Activated CD8-positive, alpha-beta memory T cell treated with anti-CD3 and anti-CD28 coated beads, Interleukin-2, amount 50 U/mL, for 24 hours (primary cell): ENCODE results near the gene SUMF1.

Experiments
- DNase-seq: peaks from one replicate; pipeline ENCODE4 v3.0.0-alpha.2; 2020; ENCODE audit errors: extremely low read depth

SUMF1 gene

GRCh38 chr3:4497843-4498324 is 30.8 kb upstream of the SUMF1 start:
- DNase-seq, result no peak

GRCh38 chr3:4497005-4497692 is 30.1 kb upstream of the SUMF1 start:
- no peak for DNase-seq

- DNase-seq, result no peak
Observed at GRCh38 chr3:4496087-4496452, 29.0 kb upstream of the SUMF1 start.

- DNase-seq, result no peak
Observed at GRCh38 chr3:4495294-4496086, 28.4 kb upstream of the SUMF1 start.

- DNase-seq, result no peak
Observed at GRCh38 chr3:4494895-4495264, 27.8 kb upstream of the SUMF1 start.

GRCh38 chr3:4493941-4494894 is 27.1 kb upstream of the SUMF1 start:
- DNase-seq, result no peak

GRCh38 chr3:4493014-4493940 is 26.2 kb upstream of the SUMF1 start, which contains the start of gene ITPR1:
TSS of gene ITPR1 (plus strand) at chr3:4493348. CDS start at chr3:4516492, 23,144 bp downstream.
- DNase-seq, result peak; percentile 97

GRCh38 chr3:4492208-4493013 is 25.3 kb upstream of the SUMF1 start:
- no peak for DNase-seq

- DNase-seq, result no peak
Observed at GRCh38 chr3:4491855-4492207, 24.8 kb upstream of the SUMF1 start.

- no peak for DNase-seq
Observed at GRCh38 chr3:4478261-4478660, 11.2 kb upstream of the SUMF1 start.

GRCh38 chr3:4476496-4476895 is 9.4 kb upstream of the SUMF1 start:
- DNase-seq, result no peak

- no peak for DNase-seq
Observed at GRCh38 chr3:4475804-4476203, 8.7 kb upstream of the SUMF1 start.

- no peak for DNase-seq
Observed at GRCh38 chr3:4474683-4475490, 7.8 kb upstream of the SUMF1 start.

GRCh38 chr3:4472766-4473165 is 5.7 kb upstream of the SUMF1 start:
- no peak for DNase-seq

- DNase-seq, result no peak
Observed at GRCh38 chr3:4472312-4472711, 5.2 kb upstream of the SUMF1 start.

GRCh38 chr3:4471907-4472306 is 4.8 kb upstream of the SUMF1 start:
- DNase-seq, result no peak

GRCh38 chr3:4467522-4467867 is 426 bp upstream of the SUMF1 start:
- no peak for DNase-seq

- no peak for DNase-seq
Observed at GRCh38 chr3:4464576-4464975, 2.5 kb downstream of the SUMF1 start.

GRCh38 chr3:4462369-4463040 is 4.6 kb downstream of the SUMF1 start:
- no peak for DNase-seq
